Measurements from ENCODE around the gene MAGEC1. TPM values are rescaled to one million over a fixed set of nuclear protein-coding genes. Genes with fewer than 3 reads are reported as not detected.

MAGEC1 gene
- total RNA-seq, 1 experiment from 2014 or later, result not detected

DNA sequence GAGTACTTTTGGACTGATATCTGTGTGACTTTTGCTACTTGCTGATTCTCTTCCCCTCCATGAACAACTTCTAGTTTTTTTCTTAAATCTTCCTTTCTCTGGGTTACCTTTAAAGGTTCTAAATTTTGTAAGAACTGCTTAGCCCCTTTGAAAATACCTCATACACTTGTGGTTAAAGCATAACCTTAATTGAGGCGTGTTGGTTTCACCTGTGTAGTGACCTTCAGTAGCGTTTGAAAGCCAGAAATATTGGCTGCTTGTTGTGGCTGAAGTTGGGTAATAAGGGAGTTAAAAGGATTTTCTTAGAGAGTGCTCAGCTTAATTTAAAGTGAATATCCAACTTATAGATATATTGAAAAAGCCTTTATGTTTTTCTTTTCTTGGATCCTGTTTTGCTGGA is 32.0 kb downstream of the MAGEC1 start:
- Histone ChIP-seq H2BK5ac (ENCODE audit: insufficient read length, low read length) (no peak overlapping the region), H3K23me2 (ENCODE audit: insufficient read length, low read depth, low read length, poor library complexity, severe bottlenecking) (no peaks in the 10 kb centered on the region), H2AK5ac (ENCODE audit: insufficient read length, low read length) (no peak overlapping the region), H3K18ac (ENCODE audit: insufficient read length, low read depth, low read length) (no peak overlapping the region), H3K27ac (ENCODE audit: insufficient read length, low read depth, low read length) (no peak overlapping the region), H3K14ac (ENCODE audit: insufficient read depth, low read length) (no peak overlapping the region), H2BK120ac (ENCODE audit: low read depth, low read length, poor library complexity, severe bottlenecking) (no peak overlapping the region), H3K4ac (ENCODE audit: low read depth, low read length) (no peak overlapping the region), H3K4me1 (ENCODE audit: insufficient read depth, low read length) (no peaks in the 10 kb centered on the region), H2BK12ac (ENCODE audit: insufficient read length, low read depth, low read length) (no peak overlapping the region), H2BK20ac (ENCODE audit: low read depth, low read length, poor library complexity, severe bottlenecking) (no peak overlapping the region), H3K79me1 (ENCODE audit: insufficient read depth, low read depth, low read length, poor library complexity, severe bottlenecking) (no peaks in the 10 kb centered on the region), H3K9ac (ENCODE audit: extremely low read depth, insufficient read length, low read length) (no peak overlapping the region), H4K20me1 (ENCODE audit: control insufficient read depth, insufficient read depth, insufficient read length) (no peaks in the 10 kb centered on the region), H3K79me2 (ENCODE audit: insufficient read depth, low read length) (no peaks in the 10 kb centered on the region), H4K8ac (replicated peaks; ENCODE audit: insufficient read length, low read depth, low read length) (no peak overlapping the region), H4K5ac (ENCODE audit: insufficient read length, low read depth, low read length) (no peak overlapping the region), H3K56ac (ENCODE audit: insufficient read length, low read depth, low read length) (no peak overlapping the region), H2BK15ac (ENCODE audit: low read depth, low read length) (no peak overlapping the region), H3K9me3 (ENCODE audit: control insufficient read depth, low read depth, low read length) (peaks cover 13% of the 10 kb centered on the region), H3T11ph (ENCODE audit: low read length) (no peak overlapping the region), H3K23ac (ENCODE audit: insufficient read length, low read depth, low read length) (no peak overlapping the region), H2AFZ (ENCODE audit: low read length) (no peak overlapping the region), H3K27me3 (ENCODE audit: insufficient read depth, low read length) (no peaks in the 10 kb centered on the region), H4K91ac (ENCODE audit: insufficient read length, low read depth, low read length) (no peak overlapping the region), H3K4me2 (ENCODE audit: insufficient read depth, insufficient read length, low read length) (no peak overlapping the region)
- no CpG with 5 or more reads among the region's 2 CpGs for WGBS (ENCODE audit: extremely low coverage, insufficient read length, low lambda C conversion rate)
- Mint-ChIP-seq H3K4me1 (no peaks in the 10 kb centered on the region), H3K27me3 (ENCODE audit: low read depth) (no peaks in the 10 kb centered on the region), H3K27ac (no peak overlapping the region), H3K36me3 (ENCODE audit: insufficient read depth in 1 of 3, low read depth in 3 of 3) (no peaks in the 10 kb centered on the region; a peak in 1 of 7 replicates), H3K9me3 (peaks cover 52 to 53% of the 10 kb centered on the region in 2 experiments), H3K4me3 (no peak overlapping the region)
- DNase-seq, result no peak
- TF ChIP-seq, protein P1, sequence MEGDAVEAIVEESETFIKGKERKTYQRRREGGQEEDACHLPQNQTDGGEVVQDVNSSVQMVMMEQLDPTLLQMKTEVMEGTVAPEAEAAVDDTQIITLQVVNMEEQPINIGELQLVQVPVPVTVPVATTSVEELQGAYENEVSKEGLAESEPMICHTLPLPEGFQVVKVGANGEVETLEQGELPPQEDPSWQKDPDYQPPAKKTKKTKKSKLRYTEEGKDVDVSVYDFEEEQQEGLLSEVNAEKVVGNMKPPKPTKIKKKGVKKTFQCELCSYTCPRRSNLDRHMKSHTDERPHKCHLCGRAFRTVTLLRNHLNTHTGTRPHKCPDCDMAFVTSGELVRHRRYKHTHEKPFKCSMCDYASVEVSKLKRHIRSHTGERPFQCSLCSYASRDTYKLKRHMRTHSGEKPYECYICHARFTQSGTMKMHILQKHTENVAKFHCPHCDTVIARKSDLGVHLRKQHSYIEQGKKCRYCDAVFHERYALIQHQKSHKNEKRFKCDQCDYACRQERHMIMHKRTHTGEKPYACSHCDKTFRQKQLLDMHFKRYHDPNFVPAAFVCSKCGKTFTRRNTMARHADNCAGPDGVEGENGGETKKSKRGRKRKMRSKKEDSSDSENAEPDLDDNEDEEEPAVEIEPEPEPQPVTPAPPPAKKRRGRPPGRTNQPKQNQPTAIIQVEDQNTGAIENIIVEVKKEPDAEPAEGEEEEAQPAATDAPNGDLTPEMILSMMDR (conservative IDR thresholded peaks at IDR 0.05), result no peak

Data from H9 (cell line).